HCT116 (cell line): ENCODE results near the gene RPS2. TPM values are rescaled to one million over a fixed set of nuclear protein-coding genes. Genes with fewer than 3 reads are reported as not detected.
"Not testable (repeated sequence)": the region's sequence is repeated elsewhere in the genome, so short reads cannot be mapped to it uniquely, and the experiment has no call there.

ENCODE experiments used
- ATAC-seq: fragments of 200-7000 bp; cut with Tn5 transposase; 2 replicates; pipeline ENCODE4 v1.9.1; 2020; ENCODE audit warnings: mild to moderate bottlenecking, moderate library complexity
- BruUV-seq: library from RNA; stranded (reverse); fragments of 400-500 nt; replicated peaks from 2 replicates; lab custom pipeline; 2021; lab: Mats Ljungman, UMichigan
- CTCF ChIA-PET: fragments of 300-600 bp; sonication (Branson Sonifier 250); formaldehyde crosslinking; loops from one replicate; lab custom pipeline; 2021; ENCODE audit warnings: antibody characterized with exemption; lab: Charles Lee
- POLR2A ChIA-PET: fragments of 300-600, 350-600 bp; sonication (Branson Sonifier 250); formaldehyde crosslinking; loops from one replicate; lab custom pipeline; 2021; ENCODE audit warnings: antibody characterized with exemption; lab: Charles Lee
- RAD21 ChIA-PET, 2 experiments: fragments of 300-600 bp; sonication (Branson Sonifier 250); formaldehyde crosslinking; loops; one replicate each; lab custom pipeline; 2023; ENCODE audit warnings: low total read pairs in 2 of 2; ENCODE audit not compliant: uncharacterized antibody in 2 of 2, unreplicated experiment in 2 of 2, low non-redundant PET in 1 of 2; lab: Charles Lee
- DNase-seq: peaks from one replicate; pipeline ENCODE4 v3.0.0-alpha.2; 2010; ENCODE audit warnings: low read depth, low spot score
- H2AFZ ChIP-seq: fragments of 200-600 bp; shearing (Covaris generic), sonication (generic); 2 replicates; pipeline ENCODE4 v1.6.1; 2017; ENCODE audit warnings: low read depth, mixed run types, mixed read lengths, antibody characterized with exemption, low read length; ENCODE audit not compliant: poor library complexity, severe bottlenecking
- H3K27ac ChIP-seq: 2 replicates; pipeline ENCODE4 v1.5.1; 2012; ENCODE audit warnings: low read depth, low read length
- H3K27me3 ChIP-seq: fragments of 200-600 bp; sonication (generic); 2 replicates; pipeline ENCODE4 v1.6.1; 2016; ENCODE audit warnings: mixed run types, low read length, mixed read lengths; ENCODE audit not compliant: insufficient read depth
- H3K36me3 ChIP-seq, 2 experiments: fragments of 200-500 bp in 1 of 2; fragments of 200-600 bp in 1 of 2; sonication (Bioruptor generic) in 1 of 2; sonication (generic) in 1 of 2; 2 replicates each; pipeline versions ENCODE4 v1.5.1 to v1.6.1; 2014 to 2016; ENCODE audit warnings: low read length in 2 of 2, inconsistent platforms in 1 of 2, mixed read lengths in 1 of 2, mixed run types in 1 of 2; ENCODE audit not compliant: insufficient read depth in 2 of 2, control insufficient read depth in 1 of 2
- H3K4me1 ChIP-seq, 2 experiments: fragments of 200-600 bp in 1 of 2; sonication (generic) in 1 of 2; 2 replicates each; pipeline versions ENCODE4 v1.5.1 to v1.6.1; 2012 to 2017; ENCODE audit warnings: low read length in 2 of 2, inconsistent platforms in 1 of 2, mild to moderate bottlenecking in 1 of 2, mixed read lengths in 1 of 2, mixed run types in 1 of 2, moderate library complexity in 1 of 2; ENCODE audit not compliant: insufficient read depth in 2 of 2, control insufficient read depth in 1 of 2
- H3K4me2 ChIP-seq: fragments of 200-600 bp; sonication (generic); 2 replicates; pipeline ENCODE4 v1.6.1; 2017; ENCODE audit warnings: mixed run types, low read length, mixed read lengths
- H3K4me3 ChIP-seq, 2 experiments: fragments of 200-600 bp in 1 of 2; sonication (generic) in 1 of 2; replicated peaks in 1 of 2; 2 replicates each; pipeline ENCODE4 v1.5.1; 2011 to 2016; ENCODE audit warnings: low read length in 2 of 2, control low read depth in 1 of 2, low read depth in 1 of 2, mild to moderate bottlenecking in 1 of 2, mixed read lengths in 1 of 2, mixed run types in 1 of 2
- H3K79me2 ChIP-seq: fragments of 200-600 bp; sonication (generic); 2 replicates; pipeline ENCODE4 v1.6.1; 2017; ENCODE audit warnings: mild to moderate bottlenecking, mixed run types, low read length, moderate library complexity, mixed read lengths; ENCODE audit not compliant: insufficient read depth
- H3K9ac ChIP-seq: fragments of 200-600 bp; sonication (generic); 2 replicates; pipeline ENCODE4 v1.6.1; 2016; ENCODE audit warnings: low read length, mixed read lengths
- H3K9me2 ChIP-seq: fragments of 200-600 bp; sonication (generic), shearing (Covaris generic); 2 replicates; pipeline ENCODE4 v1.6.1; 2017; ENCODE audit warnings: mixed run types, mild to moderate bottlenecking, moderate library complexity; ENCODE audit not compliant: insufficient read depth
- H3K9me3 ChIP-seq, 2 experiments: fragments of 200-500 bp in 1 of 2; fragments of 200-600 bp in 1 of 2; sonication (Bioruptor generic) in 1 of 2; sonication (generic) in 1 of 2; 2 replicates each; pipeline ENCODE4 v1.6.1; 2014 to 2017; ENCODE audit warnings: low read length in 2 of 2, mixed read lengths in 2 of 2, inconsistent platforms in 1 of 2, low read depth in 1 of 2, mild to moderate bottlenecking in 1 of 2, mixed run types in 1 of 2, moderate library complexity in 1 of 2; ENCODE audit not compliant: control insufficient read depth in 1 of 2, insufficient read depth in 1 of 2
- H4K20me1 ChIP-seq: fragments of 200-600 bp; sonication (generic), shearing (Covaris generic); 2 replicates; pipeline ENCODE4 v1.6.1; 2017; ENCODE audit warnings: mixed run types, mild to moderate bottlenecking, moderate library complexity; ENCODE audit not compliant: insufficient read depth
- POLR2A ChIP-seq: IDR thresholded peaks from 2 replicates; pipeline ENCODE4 v1.7.0; 2011; ENCODE audit warnings: borderline replicate concordance; ENCODE audit not compliant: insufficient read depth, insufficient read length; ENCODE audit errors: extremely low read depth
- POLR2AphosphoS5 ChIP-seq: IDR thresholded peaks from 2 replicates; pipeline ENCODE4 v1.6.1; 2011; ENCODE audit warnings: mild to moderate bottlenecking, low read depth, low read length, moderate library complexity
- RAD21 ChIP-seq: IDR thresholded peaks from 2 replicates; pipeline ENCODE4 v1.6.1; 2012; ENCODE audit warnings: low read depth, mild to moderate bottlenecking
- intact Hi-C: fragments of 100-400 bp; cut with micrococcal nuclease; formaldehyde crosslinking; loops from 2 replicates; pipeline ENCODE4 v1.10.0; 2022
- total RNA-seq: library from RNA; stranded (reverse); gene quantifications from one replicate; pipeline ENCODE4 v1.2.1, GENCODE V29; 2021; ENCODE audit not compliant: unreplicated experiment

The RPS2 gene
- total RNA-seq, 1 experiment from 2014 or later = 6,265 TPM

- H3K79me2 ChIP-seq = peaks cover 72% of the 10 kb centered on the region
- TF ChIP-seq POLR2AphosphoS5 = peak; percentile 24; the same call in 1 of the 2 replicates
- BruUV-seq = TSS peak; percentile 79
- H3K4me2 ChIP-seq = peak overlapping the region; percentile 88
- peaks cover 11% of the 10 kb centered on the region; the same call in 1 of the 2 replicates for H4K20me1 ChIP-seq
- H3K36me3 ChIP-seq = peaks cover 6 to 20% of the 10 kb centered on the region in 2 experiments
- peak overlapping the region; percentile 94 for H3K27ac ChIP-seq
- peaks cover 11 to 46% of the 10 kb centered on the region in 2 experiments for H3K4me1 ChIP-seq
- H3K27me3 ChIP-seq, H3K9me3 ChIP-seq, ATAC-seq, H2AFZ ChIP-seq, DNase-seq, intact Hi-C loops, H3K9me2 ChIP-seq, CTCF ChIA-PET, RAD21 ChIA-PET: not testable (repeated sequence)
- peak overlapping the region; percentile 93 for H3K9ac ChIP-seq
- POLR2A ChIA-PET = interaction anchor here (0.6 to 5.9 kb wide), 6 partner anchors 8 to 164 kb away, joined by 3 to 104 read pairs (median 9); partner anchors contain the start of genes GFER, MSRB1, NOXO1 and TBL3
- H3K4me3 ChIP-seq = peak overlapping the region; percentile 65 to 73
These were observed 2.2 kb downstream of the RPS2 start for GRCh38 chr16:1962161-1963153.

GRCh38 chr16:1961651-1962067 is 3.0 kb downstream of the RPS2 start:
- Histone ChIP-seq H3K9me2 (no peaks in the 10 kb centered on the region), H3K79me2 (peaks cover 69% of the 10 kb centered on the region), H3K4me3 (peak overlapping the region; percentile 13 to 73), H3K4me2 (peak overlapping the region; percentile 88), H3K4me1 (peaks cover 11 to 46% of the 10 kb centered on the region in 2 experiments), H3K9ac (peak overlapping the region; percentile 93), H4K20me1 (peaks cover 11% of the 10 kb centered on the region; the same call in 1 of the 2 replicates), H3K36me3 (peaks cover 6 to 20% of the 10 kb centered on the region in 2 experiments), H3K9me3 (no peaks in the 10 kb centered on the region), H3K27ac (peak overlapping the region; percentile 94), H2AFZ (no peak overlapping the region), H3K27me3 (no peaks in the 10 kb centered on the region)
- RAD21 ChIA-PET = no interaction called here
- ATAC-seq = peak; percentile 4
- TF ChIP-seq RAD21 (no peak), POLR2A (peak; percentile 88)
- POLR2A ChIA-PET = interaction anchor here (0.6 to 3.2 kb wide), 7 partner anchors 9 to 163 kb away, joined by 3 to 21 read pairs (median 5); partner anchors contain the start of genes MSRB1 and TBL3
- DNase-seq = no peak
- intact Hi-C loops = no loop called here
- CTCF ChIA-PET = interaction anchor here (1.7 kb wide), 1 partner anchor 179 kb away, joined by 3 read pairs; no protein-coding TSS in a partner anchor
- BruUV-seq = no TSS peak
